ENCODE measurements around the gene MED28. TPM values are rescaled to one million over a fixed set of nuclear protein-coding genes. Genes with fewer than 3 reads are reported as not detected.

MED28 gene
- 8.0 and 10.3 TPM in 2 replicates for total RNA-seq

GRCh38 chr4:17614416-17615299 lies at the start of gene MED28:
MED28 (plus strand) TSS chr4:17614641; CDS start chr4:17614655, 14 bp downstream.

GRCh38 chr4:17576932-17577664 lies 37.3 kb upstream of the MED28 start, which contains the start of gene LAP3:
LAP3 (plus strand) TSS chr4:17577198; CDS start chr4:17577466, 268 bp downstream.

Other genes starting within 250 kb of the MED28 start
- gene QDPR, start 102.6 kb upstream of the MED28 start, total RNA-seq = 14.4 and 25.7 TPM in 2 replicates
- gene CLRN2, start 99.5 kb upstream of the MED28 start, total RNA-seq = not detected in 2 replicates
- 77.5 and 84.3 TPM in 2 replicates for gene LAP3, start 37.4 kb upstream of the MED28 start, total RNA-seq
- gene FAM184B, start 167.0 kb downstream of the MED28 start, total RNA-seq = under 0.01 TPM in 1 of 2 replicates, not detected in the other
- 21.2 and 24.1 TPM in 2 replicates for gene DCAF16, start 196.1 kb downstream of the MED28 start, total RNA-seq
- 2.3 and 2.6 TPM in 2 replicates for gene NCAPG, start 196.3 kb downstream of the MED28 start, total RNA-seq